AG04450 (cell line): ENCODE results near the gene PRKCZ. TPM values are rescaled to one million over a fixed set of nuclear protein-coding genes. Genes with fewer than 3 reads are reported as not detected.

ENCODE experiments used
- CTCF ChIA-PET: fragments of 300-600, 350-600 bp; formaldehyde crosslinking; extraction: SDS; loops from one replicate; lab custom pipeline; 2022; ENCODE audit warnings: antibody characterized with exemption, inconsistent platforms; lab: Charles Lee
- POLR2A ChIA-PET: fragments of 350-600 bp; formaldehyde crosslinking; extraction: SDS; loops from one replicate; lab custom pipeline; 2021; ENCODE audit warnings: antibody characterized with exemption, inconsistent platforms; lab: Yijun Ruan, JAX
- DNase-seq: peaks from one replicate; pipeline ENCODE4 v3.0.0-alpha.2; 2011; ENCODE audit warnings: low read depth, low spot score
- H3K27ac ChIP-seq: one replicate; pipeline ENCODE4 v1.5.1; 2012; ENCODE audit warnings: low read depth, low read length, control low read depth
- H3K27me3 ChIP-seq: one replicate; pipeline ENCODE4 v1.6.0; 2012; ENCODE audit warnings: low read length; ENCODE audit not compliant: control insufficient read depth, insufficient read depth
- H3K4me3 ChIP-seq: 2 replicates; pipeline ENCODE4 v1.5.1; 2011; ENCODE audit warnings: mild to moderate bottlenecking, low read depth, low read length, control low read depth
- H3K9me3 ChIP-seq: 2 replicates; pipeline ENCODE4 v1.5.1; 2012; ENCODE audit warnings: low read length; ENCODE audit not compliant: control insufficient read depth, insufficient read depth
- CTCF ChIP-seq: IDR thresholded peaks from 2 replicates; pipeline ENCODE4 v1.5.1; 2011; ENCODE audit warnings: low read depth, low read length, control low read depth, inconsistent platforms
- polyA plus RNA-seq: library from polyadenylated mRNA; depleted of rRNA; stranded (reverse); fragments of >200 nt; gene quantifications from 2 replicates; pipeline ENCODE4 v1.2.3, GENCODE V29; 2011

Gene PRKCZ
- polyA plus RNA-seq, 1 experiment = 3.0 TPM

GRCh38 chr1:2212532-2213491 lies 162.6 kb downstream of the PRKCZ start:
- Histone ChIP-seq H3K27me3 (no peaks in the 10 kb centered on the region), H3K9me3 (no peaks in the 10 kb centered on the region; the same call in 1 of the 2 replicates), H3K27ac (peak overlapping the region; percentile 98), H3K4me3 (peak overlapping the region; percentile 44)
- ChIA-PET CTCF (no interaction called here), POLR2A (interaction anchor here (1.4 to 2.0 kb wide), 2 partner anchors 14 to 169 kb away, joined by 3 to 19 read pairs; no protein-coding TSS in a partner anchor)
- TF ChIP-seq CTCF = no peak; the same call in none of the 2 replicates
- DNase-seq = peak; percentile 90

GRCh38 chr1:2213576-2214505 lies 163.6 kb downstream of the PRKCZ start:
- H3K27me3 ChIP-seq = no peaks in the 10 kb centered on the region
- POLR2A ChIA-PET = interaction anchor here (0.6 to 1.4 kb wide), 3 partner anchors 11 to 178 kb away, joined by 3 read pairs; partner anchors contain the start of genes MORN1 and RER1
- CTCF ChIA-PET = interaction anchor here (1.0 to 1.4 kb wide), 2 partner anchors 11 to 19 kb away, joined by 3 read pairs; partner anchors contain the start of gene FAAP20

GRCh38 chr1:2214541-2215241 lies 164.5 kb downstream of the PRKCZ start:
- H3K4me3 ChIP-seq = no peak overlapping the region
- TF ChIP-seq CTCF = no peak
- peaks cover 3% of the 10 kb centered on the region for H3K9me3 ChIP-seq
- H3K27me3 ChIP-seq = no peaks in the 10 kb centered on the region
- DNase-seq = no peak
- CTCF ChIA-PET = interaction anchor here (1.0 to 1.4 kb wide), 2 partner anchors 10 to 20 kb away, joined by 3 read pairs; partner anchors contain the start of gene FAAP20
- POLR2A ChIA-PET = interaction anchor here (0.6 to 1.4 kb wide), 3 partner anchors 11 to 177 kb away, joined by 3 read pairs; partner anchors contain the start of genes MORN1 and RER1
- peak overlapping the region; percentile 98 for H3K27ac ChIP-seq

More at GRCh38 chr1:2213576-2214505, 163.6 kb downstream of the PRKCZ start:
- TF ChIP-seq CTCF = no peak
- H3K9me3 ChIP-seq = no peaks in the 10 kb centered on the region; the same call in none of the 2 replicates
- peak overlapping the region; percentile 98 for H3K27ac ChIP-seq
- no peak overlapping the region for H3K4me3 ChIP-seq
- no peak for DNase-seq

- TF ChIP-seq CTCF = no peak
- peaks cover 3% of the 10 kb centered on the region for H3K9me3 ChIP-seq
- no peak overlapping the region for H3K4me3 ChIP-seq
- ChIA-PET CTCF (no interaction called here), POLR2A (interaction anchor here (1.4 kb wide), 1 partner anchor 16 kb away, joined by 3 read pairs; no protein-coding TSS in a partner anchor)
- no peak overlapping the region for H3K27ac ChIP-seq
- no peak for DNase-seq
- H3K27me3 ChIP-seq = no peaks in the 10 kb centered on the region
Observed at GRCh38 chr1:2215329-2215728, 165.1 kb downstream of the PRKCZ start.
